Gastroesophageal sphincter (tissue), 4 donors: ENCODE data around the gene NEK3. TPM values are rescaled to one million over a fixed set of nuclear protein-coding genes. Genes with fewer than 3 reads are reported as not detected.

Experiments
- ATAC-seq: fragments of 150-250 bp; one replicate; pipeline ENCODE4 v1.9.1; 2016; ENCODE audit warnings: mild to moderate bottlenecking, moderate library complexity
- H3K27ac ChIP-seq, 4 donors: fragments of 200-600 bp; sonication (generic) in 3 of 4; 1 replicate in 3 of 4; 2 replicates in 1 of 4; pipeline ENCODE4 v1.5.1; 2016 to 2019
- H3K27me3 ChIP-seq: fragments of 200-600 bp; sonication (generic); one replicate; pipeline ENCODE4 v1.5.1; 2019
- H3K36me3 ChIP-seq, 2 donors: fragments of 200-600 bp; sonication (generic); one replicate each; pipeline ENCODE4 v1.5.1; 2019; ENCODE audit warnings: control low read depth in 1 of 2
- H3K4me1 ChIP-seq, 3 donors: fragments of 200-600 bp; sonication (generic); 1 replicate in 2 of 3; 2 replicates in 1 of 3; pipeline ENCODE4 v1.5.1; 2016 to 2019; ENCODE audit warnings: control low read depth in 2 of 3
- H3K4me3 ChIP-seq, 2 donors: fragments of 200-600 bp; sonication (generic); one replicate each; pipeline ENCODE4 v1.5.1; 2019; ENCODE audit warnings: mild to moderate bottlenecking in 1 of 2, moderate library complexity in 1 of 2
- H3K9me3 ChIP-seq, 3 donors: fragments of 200-600 bp; sonication (generic); one replicate each; pipeline ENCODE4 v1.5.1; 2017 to 2019; ENCODE audit warnings: control low read depth in 2 of 3
- CTCF ChIP-seq, 4 experiments: fragments of 200-600 bp in 2 of 4; fragments of 450-650 bp in 2 of 4; sonication (generic) in 1 of 4; IDR thresholded peaks; one replicate each; pipeline ENCODE4 v1.5.1; 2017 to 2019; ENCODE audit warnings: antibody characterized with exemption in 4 of 4, mild to moderate bottlenecking in 2 of 4, moderate library complexity in 2 of 4
- EP300 ChIP-seq: sonication (generic); formaldehyde crosslinking; IDR thresholded peaks from one replicate; pipeline ENCODE4 v1.6.1; 2017; ENCODE audit warnings: antibody characterized with exemption, mild to moderate bottlenecking
- POLR2A ChIP-seq, 2 donors: fragments of 450-650 bp; IDR thresholded peaks; one replicate each; pipeline ENCODE4 v1.6.1; 2017; ENCODE audit warnings: antibody characterized with exemption in 2 of 2, mild to moderate bottlenecking in 2 of 2, moderate library complexity in 1 of 2
- POLR2AphosphoS5 ChIP-seq: sonication (generic); formaldehyde crosslinking; IDR thresholded peaks from one replicate; pipeline ENCODE4 v1.6.1; 2017; ENCODE audit warnings: antibody characterized with exemption
- WGBS, 2 donors: methylation state at CpG; one replicate each; pipeline ENCODE4 v1.1.5; 2018; ENCODE audit warnings: low coverage in 1 of 2; 5-methylcytosine and 5-hydroxymethylcytosine counted together
- total RNA-seq, 4 donors: library from RNA; depleted of rRNA; stranded (reverse); fragments of >200 nt; gene quantifications; one replicate each; pipeline ENCODE4 v1.1.0, GENCODE V29; 2016

NEK3 gene
- total RNA-seq, 4 donors from 2014 or later, result 7.0 to 13.5 (median 10.5) TPM

DNA sequence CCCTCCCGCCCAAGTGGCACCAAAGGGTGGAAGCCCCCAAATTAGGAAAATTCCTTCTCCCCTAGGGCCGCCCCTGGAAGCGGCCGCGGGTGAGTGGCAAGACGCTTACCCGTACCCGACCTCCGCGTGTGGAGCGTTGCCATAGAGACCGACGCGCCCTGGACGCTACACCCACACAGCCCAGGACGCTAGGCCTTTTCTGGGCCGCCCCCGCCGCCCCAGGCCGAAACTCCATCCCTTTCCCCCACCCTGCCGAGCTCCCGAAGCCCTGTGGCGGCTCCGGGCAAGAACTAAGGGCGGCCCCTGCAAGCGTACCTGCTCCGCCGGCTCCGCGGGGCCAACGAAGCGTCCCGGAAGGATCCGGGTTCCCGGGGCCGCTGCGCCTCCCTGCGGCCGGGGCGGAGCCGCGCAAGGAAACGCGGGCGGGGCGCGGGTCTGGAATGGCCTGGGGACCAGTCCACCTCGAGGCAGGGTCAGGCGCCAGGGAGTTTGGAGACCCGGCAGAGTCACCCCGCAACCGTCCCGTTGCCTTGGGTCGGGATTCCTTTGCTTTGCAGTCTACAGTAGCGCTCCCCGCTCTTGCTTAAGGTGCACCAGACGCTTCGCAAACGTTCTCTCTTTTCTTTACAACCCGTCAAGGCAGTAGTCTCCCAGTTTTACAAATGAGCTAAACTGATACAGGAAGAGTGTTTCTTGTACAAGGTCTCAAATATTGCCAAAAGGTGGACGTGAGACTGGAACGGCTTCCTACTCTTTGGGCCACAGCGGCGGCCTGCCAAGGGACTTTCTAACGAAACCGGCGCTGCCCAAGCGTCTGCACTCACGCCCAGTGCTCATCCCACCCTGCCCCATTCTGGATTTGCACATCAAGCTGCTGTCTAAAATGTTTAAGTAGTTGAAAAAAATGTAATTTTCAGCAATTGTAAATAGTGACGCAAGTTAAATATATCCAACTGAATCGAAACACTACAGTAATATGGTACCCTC lies 30.4 kb downstream of the NEK3 start, which contains the start of gene NEK5:
NEK5 (minus strand) TSS at position 360 of the 987 bp plus-strand sequence. CDS start 1,591 bp downstream, outside the sequence.
- TF ChIP-seq EP300 (no peak), CTCF (IDR thresholded peaks at IDR 0.05) (peak; percentile 47 to 92 (median 70))
- peak within 1 kb of the TSS in 3 of 4 donors; percentile 21 to 63 (median 55) for H3K27ac ChIP-seq
- peak within 1 kb of the TSS; percentile 37 to 67 for H3K4me3 ChIP-seq
- no peaks in the 10 kb centered on the region for H3K9me3 ChIP-seq
- no peaks in the 10 kb centered on the region for H3K27me3 ChIP-seq
- peaks cover 0 to 26% (median 4%) of the 10 kb centered on the region in 3 donors for H3K4me1 ChIP-seq
- 47 to 64% methylated on average over 11 to 15 of the region's 71 CpGs for WGBS, 2 donors
- ATAC-seq, result peak; percentile 85
- H3K36me3 ChIP-seq, result peaks cover 0 to 34% of the 10 kb centered on the region in 2 donors

- WGBS, 2 donors, result 1% methylated on average over 16 to 21 of the region's 33 CpGs
- TF ChIP-seq POLR2A (IDR thresholded peaks at IDR 0.05), result no peak
- peak; percentile 70 to 88 (median 76) for TF ChIP-seq CTCF (IDR thresholded peaks at IDR 0.05)
- no peak for TF ChIP-seq POLR2AphosphoS5
- Histone ChIP-seq H3K27ac (peak overlapping the region in 3 of 4 donors; percentile 29 to 63 (median 55)), H3K4me3 (peak overlapping the region; percentile 37 to 67), H3K27me3 (no peaks in the 10 kb centered on the region), H3K36me3 (peaks cover 0 to 24% of the 10 kb centered on the region in 2 donors), H3K9me3 (no peaks in the 10 kb centered on the region), H3K4me1 (peaks cover 0 to 26% (median 4%) of the 10 kb centered on the region in 3 donors)
- ATAC-seq, result peak; percentile 71
Measured at GRCh38 chr13:52127783-52128702, 31.4 kb downstream of the NEK3 start.

DNA sequence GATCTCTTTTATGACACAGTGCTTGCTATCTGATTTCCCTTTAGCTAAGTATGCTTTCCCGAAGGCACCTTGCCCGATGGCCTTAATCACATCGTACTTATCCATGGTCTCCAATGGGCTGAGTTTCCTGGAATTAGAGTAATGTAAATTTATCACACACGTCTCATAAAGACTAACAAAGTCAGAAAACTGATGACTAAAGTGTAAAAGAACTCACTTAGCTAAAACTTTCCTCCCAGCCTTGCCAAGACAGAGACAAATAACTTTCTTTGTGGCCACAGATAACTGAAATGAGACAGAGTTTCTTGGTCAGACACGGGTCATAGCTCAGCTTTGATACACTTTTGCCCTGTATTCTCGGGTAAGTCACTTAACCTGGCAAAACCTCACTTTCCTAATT lies 32.0 kb downstream of the NEK3 start:
- Histone ChIP-seq H3K27ac (peak overlapping the region in 3 of 4 donors; percentile 29 to 63 (median 55)), H3K4me1 (peaks cover 0 to 26% (median 4%) of the 10 kb centered on the region in 3 donors), H3K27me3 (no peaks in the 10 kb centered on the region), H3K4me3 (no peak overlapping the region), H3K9me3 (no peaks in the 10 kb centered on the region), H3K36me3 (peaks cover 0 to 18% of the 10 kb centered on the region in 2 donors)
- no peak for TF ChIP-seq CTCF (IDR thresholded peaks at IDR 0.05)
- TF ChIP-seq POLR2AphosphoS5, result peak; percentile 39
- 2 to 13% methylated on average over 5 to 6 of the region's 6 CpGs for WGBS, 2 donors
- peak; percentile 15 for ATAC-seq

- H3K27ac ChIP-seq, result no peak overlapping the region
- no peaks in the 10 kb centered on the region for H3K27me3 ChIP-seq
- 94 to 100% methylated on average over 1 to 2 of the region's 3 CpGs for WGBS, 2 donors
- no peak overlapping the region for H3K4me3 ChIP-seq
- peaks cover 0 to 26% (median 4%) of the 10 kb centered on the region in 3 donors for H3K4me1 ChIP-seq
- TF ChIP-seq POLR2A (IDR thresholded peaks at IDR 0.05) (no peak), EP300 (no peak), CTCF (IDR thresholded peaks at IDR 0.05) (no peak), POLR2AphosphoS5 (no peak)
- H3K9me3 ChIP-seq, result no peaks in the 10 kb centered on the region
- no peaks in the 10 kb centered on the region for H3K36me3 ChIP-seq
- no peak for ATAC-seq
Measured at GRCh38 chr13:52125547-52125946, 33.9 kb downstream of the NEK3 start.
